ENCODE results near the gene KTI12.

The KTI12 gene

GRCh38 chr1:52056163-52056936 lies 22.7 kb upstream of the KTI12 start, which contains the start of gene BTF3L4:
Gene BTF3L4, plus strand, starts transcription at chr1:52056295. Its CDS starts 3,553 bp downstream, at chr1:52059848.
- ChIA-PET POLR2A (interaction anchor here (0.5 to 3.1 kb wide), 13 partner anchors 13 to 439 kb away, joined by 3 to 30 read pairs (median 4); partner anchors contain the start of genes CC2D1B, KTI12, ORC1 and PRPF38A), CTCF (no interaction called here)
- Histone ChIP-seq H3K4me1 (ENCODE audit: control insufficient read depth, insufficient read depth, low read length) (peaks cover 11% of the 10 kb centered on the region; the same call in 1 of the 2 replicates), H3K36me3 (ENCODE audit: control insufficient read depth in 2 of 2, insufficient read depth in 1 of 2, low read length in 2 of 2) (peaks cover 12 to 36% of the 10 kb centered on the region in 2 experiments), H3K4me3 (ENCODE audit: low read depth, low read length) (peak within 1 kb of the TSS; percentile 91), H3K9me3 (ENCODE audit: control insufficient read depth, insufficient read depth, low read depth, low read length) (no peaks in the 10 kb centered on the region), H3K27ac (ENCODE audit: extremely low read depth, low read depth, low read length) (peak within 1 kb of the TSS; percentile 84)
- TF ChIP-seq PRDM6 (tag by site-specific recombination; IDR thresholded peaks at IDR 0.05): no peak
- TF ChIP-seq ZNF792 (tag by site-specific recombination; IDR thresholded peaks at IDR 0.05): peak; percentile 65; the same call in 1 of the 2 replicates
- TF ChIP-seq ZIC2 (tag by site-specific recombination; IDR thresholded peaks at IDR 0.05): peak; percentile 66
- TF ChIP-seq, protein P1, sequence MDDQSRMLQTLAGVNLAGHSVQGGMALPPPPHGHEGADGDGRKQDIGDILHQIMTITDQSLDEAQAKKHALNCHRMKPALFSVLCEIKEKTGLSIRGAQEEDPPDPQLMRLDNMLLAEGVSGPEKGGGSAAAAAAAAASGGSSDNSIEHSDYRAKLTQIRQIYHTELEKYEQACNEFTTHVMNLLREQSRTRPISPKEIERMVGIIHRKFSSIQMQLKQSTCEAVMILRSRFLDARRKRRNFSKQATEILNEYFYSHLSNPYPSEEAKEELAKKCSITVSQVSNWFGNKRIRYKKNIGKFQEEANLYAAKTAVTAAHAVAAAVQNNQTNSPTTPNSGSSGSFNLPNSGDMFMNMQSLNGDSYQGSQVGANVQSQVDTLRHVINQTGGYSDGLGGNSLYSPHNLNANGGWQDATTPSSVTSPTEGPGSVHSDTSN (CRISPR knock-in tag; IDR thresholded peaks at IDR 0.05): 0 out of 2 replicates have a peak, but pooled peaks have one; percentile 31
- TF ChIP-seq, protein P2, sequence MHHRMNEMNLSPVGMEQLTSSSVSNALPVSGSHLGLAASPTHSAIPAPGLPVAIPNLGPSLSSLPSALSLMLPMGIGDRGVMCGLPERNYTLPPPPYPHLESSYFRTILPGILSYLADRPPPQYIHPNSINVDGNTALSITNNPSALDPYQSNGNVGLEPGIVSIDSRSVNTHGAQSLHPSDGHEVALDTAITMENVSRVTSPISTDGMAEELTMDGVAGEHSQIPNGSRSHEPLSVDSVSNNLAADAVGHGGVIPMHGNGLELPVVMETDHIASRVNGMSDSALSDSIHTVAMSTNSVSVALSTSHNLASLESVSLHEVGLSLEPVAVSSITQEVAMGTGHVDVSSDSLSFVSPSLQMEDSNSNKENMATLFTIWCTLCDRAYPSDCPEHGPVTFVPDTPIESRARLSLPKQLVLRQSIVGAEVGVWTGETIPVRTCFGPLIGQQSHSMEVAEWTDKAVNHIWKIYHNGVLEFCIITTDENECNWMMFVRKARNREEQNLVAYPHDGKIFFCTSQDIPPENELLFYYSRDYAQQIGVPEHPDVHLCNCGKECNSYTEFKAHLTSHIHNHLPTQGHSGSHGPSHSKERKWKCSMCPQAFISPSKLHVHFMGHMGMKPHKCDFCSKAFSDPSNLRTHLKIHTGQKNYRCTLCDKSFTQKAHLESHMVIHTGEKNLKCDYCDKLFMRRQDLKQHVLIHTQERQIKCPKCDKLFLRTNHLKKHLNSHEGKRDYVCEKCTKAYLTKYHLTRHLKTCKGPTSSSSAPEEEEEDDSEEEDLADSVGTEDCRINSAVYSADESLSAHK (tag by site-specific recombination; IDR thresholded peaks at IDR 0.05): peak; percentile 86
- 0 out of 2 replicates have a peak, but pooled peaks have one; percentile 42 for TF ChIP-seq ZNF239 (tag by site-specific recombination; IDR thresholded peaks at IDR 0.05)
- no peak for TF ChIP-seq ZNF169 (tag by site-specific recombination; IDR thresholded peaks at IDR 0.05)
- TF ChIP-seq KLF1 (tag by site-specific recombination; IDR thresholded peaks at IDR 0.05): peak; percentile 94
- TF ChIP-seq, protein P3, sequence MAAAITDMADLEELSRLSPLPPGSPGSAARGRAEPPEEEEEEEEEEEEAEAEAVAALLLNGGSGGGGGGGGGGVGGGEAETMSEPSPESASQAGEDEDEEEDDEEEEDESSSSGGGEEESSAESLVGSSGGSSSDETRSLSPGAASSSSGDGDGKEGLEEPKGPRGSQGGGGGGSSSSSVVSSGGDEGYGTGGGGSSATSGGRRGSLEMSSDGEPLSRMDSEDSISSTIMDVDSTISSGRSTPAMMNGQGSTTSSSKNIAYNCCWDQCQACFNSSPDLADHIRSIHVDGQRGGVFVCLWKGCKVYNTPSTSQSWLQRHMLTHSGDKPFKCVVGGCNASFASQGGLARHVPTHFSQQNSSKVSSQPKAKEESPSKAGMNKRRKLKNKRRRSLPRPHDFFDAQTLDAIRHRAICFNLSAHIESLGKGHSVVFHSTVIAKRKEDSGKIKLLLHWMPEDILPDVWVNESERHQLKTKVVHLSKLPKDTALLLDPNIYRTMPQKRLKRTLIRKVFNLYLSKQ (tag by site-specific recombination; IDR thresholded peaks at IDR 0.05; ENCODE audit: borderline replicate concordance): no peak
- no peak for TF ChIP-seq ZNF16 (tag by site-specific recombination; IDR thresholded peaks at IDR 0.05; ENCODE audit: low read depth)
- TF ChIP-seq ZNF660 (tag by site-specific recombination; IDR thresholded peaks at IDR 0.05): no peak
- peak; percentile 7; the same call in 1 of the 2 replicates for TF ChIP-seq IKZF3 (tag by site-specific recombination; IDR thresholded peaks at IDR 0.05)
- TF ChIP-seq ZNF140 (tag by site-specific recombination; IDR thresholded peaks at IDR 0.05): no peak
- TF ChIP-seq ZNF394 (tag by site-specific recombination; IDR thresholded peaks at IDR 0.05; ENCODE audit: borderline replicate concordance): peak; percentile 13; the same call in 1 of the 2 replicates
- peak; percentile 60 for TF ChIP-seq KLF9 (tag by site-specific recombination; IDR thresholded peaks at IDR 0.05; ENCODE audit: low read depth)
- TF ChIP-seq ZSCAN30 (tag by site-specific recombination; IDR thresholded peaks at IDR 0.05): peak; percentile 37; the same call in 1 of the 2 replicates
- TF ChIP-seq ZNF121 (tag by site-specific recombination; IDR thresholded peaks at IDR 0.05): peak; percentile 83
- no peak for TF ChIP-seq ZNF266 (tag by site-specific recombination; IDR thresholded peaks at IDR 0.05; ENCODE audit: low read depth)
- TF ChIP-seq SCRT1 (tag by site-specific recombination; IDR thresholded peaks at IDR 0.05; ENCODE audit: borderline replicate concordance): peak; percentile 89
- no peak for TF ChIP-seq ZNF24 (tag by site-specific recombination; IDR thresholded peaks at IDR 0.05)
- TF ChIP-seq KLF8 (tag by site-specific recombination; IDR thresholded peaks at IDR 0.05): peak; percentile 38; the same call in 1 of the 2 replicates
- TF ChIP-seq, protein P4, sequence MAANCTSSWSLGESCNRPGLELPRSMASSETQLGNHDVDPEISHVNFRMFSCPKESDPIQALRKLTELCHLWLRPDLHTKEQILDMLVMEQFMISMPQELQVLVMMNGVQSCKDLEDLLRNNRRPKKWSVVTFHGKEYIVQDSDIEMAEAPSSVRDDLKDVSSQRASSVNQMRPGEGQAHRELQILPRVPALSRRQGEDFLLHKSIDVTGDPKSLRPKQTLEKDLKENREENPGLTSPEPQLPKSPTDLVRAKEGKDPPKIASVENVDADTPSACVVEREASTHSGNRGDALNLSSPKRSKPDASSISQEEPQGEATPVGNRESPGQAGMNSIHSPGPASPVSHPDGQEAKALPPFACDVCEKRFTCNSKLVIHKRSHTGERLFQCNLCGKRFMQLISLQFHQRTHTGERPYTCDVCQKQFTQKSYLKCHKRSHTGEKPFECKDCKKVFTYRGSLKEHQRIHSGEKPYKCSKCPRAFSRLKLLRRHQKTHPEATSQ (tag by site-specific recombination; IDR thresholded peaks at IDR 0.05): 0 out of 2 replicates have a peak, but pooled peaks have one; percentile 73
- TF ChIP-seq ZNF692 (tag by site-specific recombination; IDR thresholded peaks at IDR 0.05): peak; percentile 43
- TF ChIP-seq, protein P5, sequence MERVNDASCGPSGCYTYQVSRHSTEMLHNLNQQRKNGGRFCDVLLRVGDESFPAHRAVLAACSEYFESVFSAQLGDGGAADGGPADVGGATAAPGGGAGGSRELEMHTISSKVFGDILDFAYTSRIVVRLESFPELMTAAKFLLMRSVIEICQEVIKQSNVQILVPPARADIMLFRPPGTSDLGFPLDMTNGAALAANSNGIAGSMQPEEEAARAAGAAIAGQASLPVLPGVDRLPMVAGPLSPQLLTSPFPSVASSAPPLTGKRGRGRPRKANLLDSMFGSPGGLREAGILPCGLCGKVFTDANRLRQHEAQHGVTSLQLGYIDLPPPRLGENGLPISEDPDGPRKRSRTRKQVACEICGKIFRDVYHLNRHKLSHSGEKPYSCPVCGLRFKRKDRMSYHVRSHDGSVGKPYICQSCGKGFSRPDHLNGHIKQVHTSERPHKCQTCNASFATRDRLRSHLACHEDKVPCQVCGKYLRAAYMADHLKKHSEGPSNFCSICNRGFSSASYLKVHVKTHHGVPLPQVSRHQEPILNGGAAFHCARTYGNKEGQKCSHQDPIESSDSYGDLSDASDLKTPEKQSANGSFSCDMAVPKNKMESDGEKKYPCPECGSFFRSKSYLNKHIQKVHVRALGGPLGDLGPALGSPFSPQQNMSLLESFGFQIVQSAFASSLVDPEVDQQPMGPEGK (tag by site-specific recombination; IDR thresholded peaks at IDR 0.05): peak; percentile 74
